ENCODE data around the gene F10.

- TF ChIP-seq EZH2phosphoT487 (IDR thresholded peaks at IDR 0.05; ENCODE audit: borderline replicate concordance, low read length) (no peak), EZH2 (IDR thresholded peaks at IDR 0.05; ENCODE audit: low read length, unreplicated experiment) (no peak)
- TF ChIP-seq, protein P1, sequence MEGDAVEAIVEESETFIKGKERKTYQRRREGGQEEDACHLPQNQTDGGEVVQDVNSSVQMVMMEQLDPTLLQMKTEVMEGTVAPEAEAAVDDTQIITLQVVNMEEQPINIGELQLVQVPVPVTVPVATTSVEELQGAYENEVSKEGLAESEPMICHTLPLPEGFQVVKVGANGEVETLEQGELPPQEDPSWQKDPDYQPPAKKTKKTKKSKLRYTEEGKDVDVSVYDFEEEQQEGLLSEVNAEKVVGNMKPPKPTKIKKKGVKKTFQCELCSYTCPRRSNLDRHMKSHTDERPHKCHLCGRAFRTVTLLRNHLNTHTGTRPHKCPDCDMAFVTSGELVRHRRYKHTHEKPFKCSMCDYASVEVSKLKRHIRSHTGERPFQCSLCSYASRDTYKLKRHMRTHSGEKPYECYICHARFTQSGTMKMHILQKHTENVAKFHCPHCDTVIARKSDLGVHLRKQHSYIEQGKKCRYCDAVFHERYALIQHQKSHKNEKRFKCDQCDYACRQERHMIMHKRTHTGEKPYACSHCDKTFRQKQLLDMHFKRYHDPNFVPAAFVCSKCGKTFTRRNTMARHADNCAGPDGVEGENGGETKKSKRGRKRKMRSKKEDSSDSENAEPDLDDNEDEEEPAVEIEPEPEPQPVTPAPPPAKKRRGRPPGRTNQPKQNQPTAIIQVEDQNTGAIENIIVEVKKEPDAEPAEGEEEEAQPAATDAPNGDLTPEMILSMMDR (conservative IDR thresholded peaks at IDR 0.05; ENCODE audit: low read depth, low read length): no peak
Observed at GRCh38 chr13:113121928-113122471, 599 bp upstream of the F10 start.

All from PC-3 (cell line).